Upper lobe of left lung (tissue), 6 donors: ENCODE measurements around the gene TNNT3. TPM values are rescaled to one million over a fixed set of nuclear protein-coding genes. Genes with fewer than 3 reads are reported as not detected.

Experiments
- ATAC-seq, 2 donors: fragments of 200-7000 bp; cut with Tn5 transposase; one replicate each; pipeline ENCODE4 v1.9.1; 2022; ENCODE audit warnings: mild to moderate bottlenecking in 2 of 2, moderate library complexity in 2 of 2; ENCODE audit not compliant: low FRiP score in 2 of 2
- DNase-seq, 2 donors: peaks; one replicate each; pipeline ENCODE4 v3.0.0-alpha.2; 2019 to 2020
- H3K27ac ChIP-seq, 4 donors: fragments of 200-600 bp; sonication (generic); one replicate each; pipeline ENCODE4 v1.5.1; 2016 to 2019
- H3K27me3 ChIP-seq, 4 donors: fragments of 200-600 bp; sonication (generic); one replicate each; pipeline ENCODE4 v1.5.1; 2017 to 2019
- H3K36me3 ChIP-seq, 4 donors: fragments of 200-600 bp; sonication (generic); one replicate each; pipeline ENCODE4 v1.5.1; 2016 to 2019
- H3K4me1 ChIP-seq, 4 donors: fragments of 200-600 bp; sonication (generic); one replicate each; pipeline ENCODE4 v1.5.1; 2018 to 2019
- H3K4me3 ChIP-seq, 4 donors: fragments of 200-600 bp; sonication (generic); one replicate each; pipeline ENCODE4 v1.5.1; 2017 to 2019; ENCODE audit warnings: mild to moderate bottlenecking in 2 of 4, moderate library complexity in 1 of 4
- H3K9me3 ChIP-seq, 4 donors: fragments of 200-600 bp; sonication (generic); one replicate each; pipeline ENCODE4 v1.5.1; 2018 to 2019
- CTCF ChIP-seq, 6 experiments: fragments of 450-650 bp in 4 of 6; fragments of 200-600 bp in 2 of 6; sonication (generic) in 2 of 6; IDR thresholded peaks; one replicate each; pipeline ENCODE4 v1.5.1; 2016 to 2019; ENCODE audit warnings: antibody characterized with exemption in 6 of 6
- EP300 ChIP-seq, 4 donors: sonication (generic); formaldehyde crosslinking; IDR thresholded peaks; one replicate each; pipeline ENCODE4 v1.5.1; 2017; ENCODE audit warnings: antibody characterized with exemption in 4 of 4, control low read depth in 2 of 4
- POLR2A ChIP-seq, 4 donors: fragments of 450-650 bp; IDR thresholded peaks; one replicate each; pipeline ENCODE4 v1.5.1; 2016 to 2017; ENCODE audit warnings: antibody characterized with exemption in 4 of 4, mild to moderate bottlenecking in 2 of 4
- POLR2AphosphoS5 ChIP-seq, 2 donors: sonication (generic); formaldehyde crosslinking; IDR thresholded peaks; one replicate each; pipeline ENCODE4 v1.5.1; 2017; ENCODE audit warnings: antibody characterized with exemption in 2 of 2
- WGBS, 2 donors: methylation state at CpG; one replicate each; pipeline ENCODE4 v1.1.5; 2017 to 2018; 5-methylcytosine and 5-hydroxymethylcytosine counted together
- total RNA-seq, 6 donors: library from RNA; depleted of rRNA in 4 of 6; stranded (reverse); fragments of >200 nt in 4 of 6; gene quantifications; one replicate each; pipeline versions ENCODE4 v1.1.0 to v1.2.1, GENCODE V29; 2016 to 2021
- donor health status: DM: no; HTN: no; CAD: no; lungs with moderate emphysema.
- donor health status: DM: no; HTN: yes; CAD: no; lungs with severe emphysema.

The TNNT3 gene
- total RNA-seq, 6 donors from 2014 or later: 1.1 to 13.1 (median 2.4) TPM; not detected in 1

- 93% methylated on average over 31 of the region's 31 CpGs for WGBS, 2 donors
- no peak overlapping the region for H3K27ac ChIP-seq
- no peaks in the 10 kb centered on the region for H3K9me3 ChIP-seq
- peak in 1 of 2 donors; percentile 61 for DNase-seq
- no peak for ATAC-seq
- H3K4me1 ChIP-seq: peaks cover 0 to under 1% (median 0%) of the 10 kb centered on the region in 4 donors
- no peaks in the 10 kb centered on the region for H3K36me3 ChIP-seq
- TF ChIP-seq EP300 (IDR thresholded peaks at IDR 0.05) (no peak), POLR2AphosphoS5 (IDR thresholded peaks at IDR 0.05) (no peak), CTCF (IDR thresholded peaks at IDR 0.05) (no peak), POLR2A (IDR thresholded peaks at IDR 0.05) (no peak)
- H3K4me3 ChIP-seq: no peak overlapping the region
- no peaks in the 10 kb centered on the region for H3K27me3 ChIP-seq
These were observed 6.0 kb upstream of the TNNT3 start for GRCh38 chr11:1913271-1914060.

DNA sequence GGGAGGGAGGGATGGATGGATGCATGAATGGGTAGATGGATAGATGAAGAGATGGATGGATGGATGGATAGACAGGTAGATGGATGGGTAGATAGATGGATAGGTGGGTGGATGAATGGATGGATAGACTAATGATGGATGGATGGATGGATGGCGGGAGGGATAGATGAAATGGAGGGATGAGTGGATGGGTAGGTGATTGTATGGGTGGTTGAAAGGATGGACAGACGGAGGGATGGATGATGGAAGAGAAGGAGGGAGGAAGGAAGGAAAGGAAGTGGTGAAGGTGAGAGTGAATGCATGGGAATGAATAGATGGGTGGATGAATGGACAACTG, 3.7 kb upstream of the TNNT3 start:
- Histone ChIP-seq H3K4me1 (no peaks in the 10 kb centered on the region), H3K27me3 (no peaks in the 10 kb centered on the region), H3K4me3 (no peak overlapping the region), H3K9me3 (no peaks in the 10 kb centered on the region), H3K27ac (no peak overlapping the region), H3K36me3 (no peaks in the 10 kb centered on the region)
- 95% methylated on average over 2 of the region's 2 CpGs for WGBS, 2 donors
- TF ChIP-seq CTCF (IDR thresholded peaks at IDR 0.05) (no peak), POLR2A (IDR thresholded peaks at IDR 0.05) (no peak), EP300 (IDR thresholded peaks at IDR 0.05) (no peak), POLR2AphosphoS5 (IDR thresholded peaks at IDR 0.05) (no peak)
- no peak for DNase-seq
- ATAC-seq: no peak

DNA sequence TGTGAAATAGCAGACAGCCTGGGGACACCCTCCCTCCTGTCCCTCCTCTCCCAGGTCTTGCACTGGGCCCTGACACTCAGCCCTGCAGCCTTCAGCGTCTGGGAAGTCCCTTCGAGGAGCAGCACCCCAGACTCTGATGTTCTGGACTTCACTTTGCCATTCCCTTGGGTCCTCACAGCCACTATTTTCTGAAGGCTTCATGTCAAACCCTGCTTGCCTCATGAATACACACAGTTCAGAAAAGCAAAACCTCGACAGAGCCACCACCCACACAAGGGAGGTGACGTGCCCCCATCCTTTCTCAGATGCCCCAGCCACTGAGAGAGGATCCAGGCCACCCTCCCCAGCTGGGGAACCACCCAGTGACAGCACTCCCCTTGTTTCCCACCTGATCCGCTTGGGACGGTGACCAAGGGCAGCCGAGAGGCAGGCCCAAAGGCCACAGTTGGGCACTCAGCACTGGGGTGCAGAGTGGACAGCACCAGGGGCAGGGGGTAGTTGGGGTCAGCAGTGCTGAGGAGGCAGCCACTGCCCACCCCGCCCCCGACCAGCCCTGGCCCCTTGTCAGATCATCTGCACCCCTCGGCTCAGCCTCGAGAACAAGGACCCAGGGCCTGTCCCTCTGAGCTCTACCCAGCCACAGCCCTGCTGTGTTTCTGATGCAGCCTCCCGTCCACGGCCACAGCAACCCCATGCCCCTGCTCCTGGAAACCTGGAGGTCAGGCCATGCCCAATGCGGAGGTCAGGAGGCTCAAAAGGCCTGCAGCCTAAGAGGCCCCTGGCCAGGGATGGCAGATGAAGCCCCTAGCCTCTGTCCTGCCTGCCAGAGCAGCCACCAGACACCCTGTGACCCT, 3.1 kb upstream of the TNNT3 start:
- 83 to 85% methylated on average over 5 to 11 of the region's 14 CpGs for WGBS, 2 donors
- no peaks in the 10 kb centered on the region for H3K36me3 ChIP-seq
- peak in 1 of 2 donors; percentile 73 for DNase-seq

GRCh38 chr11:1916986-1917522, 2.4 kb upstream of the TNNT3 start:
- ATAC-seq: peak in 1 of 2 donors; percentile 22
- H3K36me3 ChIP-seq: no peaks in the 10 kb centered on the region
- H3K9me3 ChIP-seq: no peaks in the 10 kb centered on the region
- H3K27me3 ChIP-seq: no peaks in the 10 kb centered on the region
- H3K27ac ChIP-seq: no peak overlapping the region
- WGBS, 2 donors: 52 to 63% methylated on average over 4 to 8 of the region's 8 CpGs
- no peak overlapping the region for H3K4me3 ChIP-seq
- TF ChIP-seq EP300 (IDR thresholded peaks at IDR 0.05) (no peak), POLR2A (IDR thresholded peaks at IDR 0.05) (no peak), POLR2AphosphoS5 (IDR thresholded peaks at IDR 0.05) (no peak), CTCF (IDR thresholded peaks at IDR 0.05) (no peak)
- no peaks in the 10 kb centered on the region for H3K4me1 ChIP-seq
- peak in 1 of 2 donors; percentile 48 for DNase-seq

More for the DNA sequence above, 3.1 kb upstream of the TNNT3 start:
- H3K9me3 ChIP-seq: no peaks in the 10 kb centered on the region
- no peak overlapping the region for H3K27ac ChIP-seq
- no peak overlapping the region for H3K4me3 ChIP-seq
- TF ChIP-seq POLR2A (IDR thresholded peaks at IDR 0.05): no peak
- TF ChIP-seq EP300 (IDR thresholded peaks at IDR 0.05): no peak
- no peak for TF ChIP-seq CTCF (IDR thresholded peaks at IDR 0.05)
- TF ChIP-seq POLR2AphosphoS5 (IDR thresholded peaks at IDR 0.05): no peak
- no peaks in the 10 kb centered on the region for H3K27me3 ChIP-seq
- no peaks in the 10 kb centered on the region for H3K4me1 ChIP-seq
- no peak for ATAC-seq
